NCI-H748 treated with DMSO at 0.1 percent for 48 hours (cell line): ENCODE results near the gene MTX2.
A peak's percentile ranks its signal among the peaks of the same experiment; 100 is the strongest.

ENCODE experiments used
- DNase-seq: peaks from one replicate; lab custom pipeline; 2025; lab: John Stamatoyannopoulos, UW

Gene MTX2

DNA sequence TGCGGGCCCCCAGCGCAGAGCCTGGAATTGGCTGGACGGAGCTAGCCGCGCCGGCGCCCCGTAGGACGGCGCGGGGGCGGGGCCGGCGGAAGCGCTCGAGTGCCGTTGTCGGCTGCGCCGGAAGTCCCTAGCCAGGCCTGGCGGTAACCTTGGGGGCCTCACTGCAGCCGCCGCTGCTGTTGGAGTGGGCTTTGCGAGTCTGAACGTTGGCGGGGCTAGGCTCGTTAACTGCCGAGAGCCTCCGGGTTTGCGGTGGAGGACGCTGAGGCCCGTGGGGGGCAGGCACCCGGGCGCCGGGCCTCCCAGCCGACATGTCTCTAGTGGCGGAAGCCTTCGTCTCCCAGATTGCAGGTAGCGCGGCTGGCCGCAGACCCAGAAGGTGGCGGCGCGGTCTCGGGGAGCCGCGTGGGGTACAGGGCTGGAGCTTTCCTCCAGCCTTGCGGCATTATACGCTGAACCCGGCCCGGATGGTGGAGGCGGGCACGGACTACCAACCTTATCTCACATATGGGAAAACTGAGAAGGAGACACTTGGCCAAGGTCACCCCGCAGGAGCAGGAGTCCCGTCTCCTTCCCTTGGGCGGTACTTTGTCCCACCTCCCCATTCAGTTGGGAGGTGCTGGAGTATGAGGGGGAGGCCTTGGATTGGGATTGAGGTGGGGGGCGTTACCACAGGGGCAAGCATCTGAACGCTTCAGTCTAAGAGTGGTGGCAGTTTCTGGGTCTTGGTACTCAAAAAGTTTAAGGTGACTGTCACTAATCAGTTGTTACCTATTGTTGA, at the start of gene MTX2:
Gene MTX2 (plus strand): TSS at position 124 of the 781 bp plus-strand sequence. CDS start 188 bp downstream, at position 312.
- DNase-seq: peak; percentile 81

DNA sequence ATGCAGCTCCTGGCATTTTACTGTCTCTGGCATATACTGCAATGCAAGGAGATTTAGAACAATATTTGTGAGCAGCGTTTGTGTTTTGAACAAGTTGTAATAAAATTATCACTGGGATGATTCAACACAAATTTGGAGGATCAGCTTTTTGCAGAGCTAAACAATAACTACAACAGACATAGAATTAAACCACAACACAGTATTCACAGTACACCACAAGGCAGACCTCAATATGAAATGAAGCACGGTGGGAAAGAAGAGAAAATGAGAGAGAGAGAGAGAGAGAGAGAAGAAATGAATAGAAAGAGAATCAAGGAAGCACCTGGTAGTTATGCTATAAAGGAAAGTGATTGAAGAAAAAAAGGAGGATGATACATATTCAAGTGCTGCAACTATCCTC, 41.4 kb upstream of the MTX2 start:
- no peak for DNase-seq

GRCh38 chr2:176234156-176234555, 35.1 kb upstream of the MTX2 start:
- no peak for DNase-seq

GRCh38 chr2:176234940-176235339, 34.3 kb upstream of the MTX2 start:
- DNase-seq: no peak

DNA sequence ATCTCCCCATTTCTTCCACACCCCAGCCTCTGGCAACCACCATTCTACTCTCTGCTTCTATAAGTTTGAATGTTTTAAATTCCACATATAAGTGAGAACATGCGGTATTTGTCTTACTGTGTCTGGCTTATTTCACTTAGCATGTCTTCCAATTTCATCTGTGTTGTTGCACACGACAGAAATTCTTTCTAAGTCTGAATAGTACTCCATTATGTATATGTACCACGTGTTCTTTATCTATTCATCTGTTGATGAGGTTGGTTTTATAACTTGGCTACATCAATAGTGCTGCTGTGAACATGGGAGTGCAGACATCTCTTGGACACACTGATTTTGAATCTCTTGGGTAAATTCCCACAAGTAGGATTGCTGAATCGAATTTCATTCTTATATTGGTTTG, 31.8 kb upstream of the MTX2 start:
- DNase-seq: no peak

DNA sequence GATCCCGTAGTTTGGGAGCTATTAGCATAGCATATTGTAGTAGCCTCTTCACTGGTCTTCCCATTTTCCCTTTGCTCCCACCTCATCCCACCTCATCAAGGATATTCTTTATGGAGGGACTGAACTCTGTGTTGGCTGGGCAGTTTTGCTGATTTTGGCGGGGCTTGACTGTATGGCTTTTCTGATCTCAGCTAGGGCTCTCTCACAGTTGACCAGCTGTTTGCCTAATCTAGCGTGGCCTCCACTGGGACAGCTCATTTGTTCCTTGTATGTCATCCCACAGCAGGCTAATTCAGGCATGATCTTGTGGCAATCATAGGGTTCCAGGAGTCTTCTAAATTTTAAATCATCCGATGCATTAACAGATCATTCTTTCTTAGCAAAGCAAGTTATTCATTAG, 30.2 kb upstream of the MTX2 start:
- DNase-seq: no peak

DNA sequence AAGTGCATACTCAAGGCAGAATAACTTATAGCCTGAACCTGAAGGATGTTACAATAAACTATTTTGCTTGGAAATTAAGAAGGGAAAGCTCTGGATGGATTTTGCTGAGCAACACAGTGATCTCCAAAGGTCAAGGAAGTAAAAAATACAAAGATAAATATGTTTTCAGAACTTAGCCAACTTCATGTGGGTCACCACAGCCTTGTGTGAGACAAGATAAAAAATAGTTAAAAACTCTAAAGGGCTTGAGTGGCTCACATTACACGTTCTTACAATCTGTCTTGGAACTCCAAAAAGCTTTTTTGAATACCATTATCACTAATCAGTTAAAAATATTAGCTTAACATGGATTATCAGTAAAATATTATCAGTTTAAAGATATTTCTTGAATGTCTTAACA, 28.9 kb upstream of the MTX2 start:
- no peak for DNase-seq

DNA sequence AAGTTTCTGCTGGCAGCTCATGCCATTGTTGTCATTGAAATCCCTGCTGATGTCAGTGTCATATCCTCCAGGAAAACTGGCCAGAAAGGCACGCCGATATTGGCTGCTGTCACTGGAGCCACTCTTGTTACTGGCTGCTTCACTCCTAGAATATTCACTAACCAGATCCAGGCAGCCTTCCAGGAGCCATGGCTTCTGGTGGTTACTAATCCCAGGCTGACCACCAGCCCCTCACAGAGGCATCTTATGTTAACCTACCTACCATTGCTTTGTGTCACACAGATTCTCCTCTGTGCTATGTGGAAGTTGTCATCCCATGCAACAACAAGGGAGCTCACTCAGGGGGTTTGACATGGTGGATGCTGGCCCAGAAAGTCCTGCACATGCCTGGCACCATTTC, 27.0 kb upstream of the MTX2 start:
- no peak for DNase-seq

GRCh38 chr2:176246331-176246730, 22.9 kb upstream of the MTX2 start:
- no peak for DNase-seq

GRCh38 chr2:176247859-176248258, 21.4 kb upstream of the MTX2 start:
- DNase-seq: no peak

DNA sequence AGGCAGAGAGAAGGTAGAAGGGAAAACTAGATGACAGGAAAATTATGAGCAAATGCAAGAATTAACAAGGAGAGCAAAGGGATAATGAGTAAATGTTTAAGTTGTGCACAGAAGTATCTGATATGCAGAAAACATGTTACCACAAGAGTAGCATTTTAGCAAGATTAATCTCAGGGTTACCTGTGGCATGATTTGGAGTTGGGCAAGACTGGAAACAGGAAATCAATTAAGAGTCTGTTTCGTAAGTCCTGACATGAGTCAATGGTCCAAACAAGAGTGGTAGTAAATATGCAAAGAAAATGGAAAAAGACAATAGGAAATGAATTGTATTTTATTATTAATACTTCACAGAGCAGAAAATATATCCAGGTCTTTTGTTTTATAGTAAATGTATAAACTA, 17.3 kb upstream of the MTX2 start:
- DNase-seq: no peak

DNA sequence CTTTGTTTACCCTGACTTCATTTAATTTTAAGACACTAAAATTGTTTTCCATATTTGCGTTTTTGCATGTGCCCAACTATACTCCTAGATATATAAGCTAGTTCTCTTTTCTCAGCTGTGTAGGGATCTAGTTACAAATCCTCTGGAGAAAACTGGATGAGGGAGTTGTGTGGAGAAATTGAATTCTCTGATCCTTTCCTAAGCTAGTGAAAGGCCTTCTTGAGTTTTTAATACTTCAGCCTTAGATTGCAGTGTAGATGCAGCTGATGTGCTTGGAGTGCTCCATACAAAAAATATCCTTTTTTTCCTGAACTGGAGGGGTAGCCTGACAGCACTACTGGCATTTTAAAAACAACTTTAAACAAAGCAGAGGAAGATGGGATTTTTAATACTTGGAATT, 8.6 kb upstream of the MTX2 start:
- no peak for DNase-seq

DNA sequence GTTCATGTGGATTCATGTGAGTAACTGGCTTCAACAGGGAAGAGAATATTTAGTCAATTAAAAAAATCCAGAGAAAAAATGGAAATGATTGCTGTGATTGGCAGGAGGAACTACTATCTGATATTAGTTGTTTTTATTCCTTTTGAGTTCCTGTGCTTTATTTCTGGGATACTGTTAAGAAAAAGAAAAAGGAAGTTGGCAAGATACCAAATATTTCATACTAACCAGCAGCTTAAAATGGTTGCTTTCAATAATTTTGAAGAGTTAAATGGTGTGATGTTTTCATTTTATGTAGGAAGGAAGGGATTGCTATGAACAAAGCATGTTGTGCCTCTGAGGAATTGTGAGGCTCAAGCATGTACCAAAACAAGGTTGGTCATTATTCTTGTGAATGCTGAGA, 8.1 kb upstream of the MTX2 start:
- no peak for DNase-seq

DNA sequence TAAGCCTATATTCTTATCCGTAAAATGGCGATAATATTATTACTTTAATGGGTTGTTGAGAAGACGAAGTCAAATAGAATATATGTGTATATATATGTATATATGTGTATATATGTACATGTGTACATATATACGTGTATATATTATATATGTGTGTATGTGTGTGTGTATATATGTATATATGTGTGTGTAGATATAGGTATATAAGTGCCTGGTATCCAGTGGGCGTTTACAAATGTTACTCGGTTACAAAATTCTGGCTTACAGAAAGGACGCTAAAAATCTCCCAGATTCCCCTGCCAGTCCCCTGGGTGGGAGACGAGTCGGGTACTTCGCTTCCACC, 295 bp upstream of the MTX2 start:
- DNase-seq: no peak

- no peak for DNase-seq
Measured at GRCh38 chr2:176270100-176270750, 983 bp downstream of the MTX2 start.

DNA sequence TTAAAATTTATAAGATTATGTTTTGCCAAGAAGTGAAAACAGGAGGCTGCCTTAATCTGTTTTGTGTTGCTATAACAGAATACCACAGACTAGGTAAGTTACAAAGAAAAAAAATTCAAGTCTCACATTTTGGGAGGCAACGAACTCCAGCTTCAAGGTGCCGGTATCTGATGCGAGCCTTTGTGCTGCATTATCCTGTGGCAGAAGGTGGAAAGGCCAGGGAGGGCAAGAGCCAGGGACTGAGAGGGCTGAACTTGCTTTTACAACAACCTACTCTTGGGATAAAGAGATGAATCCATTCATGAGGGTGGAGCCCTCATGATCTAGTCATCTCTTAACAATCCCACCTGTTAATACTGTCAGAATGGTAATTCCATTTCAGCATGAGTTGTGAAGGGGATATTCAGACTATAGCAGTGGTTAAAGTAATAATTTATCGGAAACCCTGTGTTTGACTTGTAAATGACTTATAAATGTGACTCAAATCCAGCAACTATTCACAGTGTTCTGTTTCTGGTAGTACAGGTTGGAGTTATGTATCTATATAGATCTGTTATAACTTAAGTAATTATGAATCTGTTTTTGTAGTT, 3.7 kb downstream of the MTX2 start:
- no peak for DNase-seq

GRCh38 chr2:176278927-176279326, 9.7 kb downstream of the MTX2 start:
- no peak for DNase-seq

DNA sequence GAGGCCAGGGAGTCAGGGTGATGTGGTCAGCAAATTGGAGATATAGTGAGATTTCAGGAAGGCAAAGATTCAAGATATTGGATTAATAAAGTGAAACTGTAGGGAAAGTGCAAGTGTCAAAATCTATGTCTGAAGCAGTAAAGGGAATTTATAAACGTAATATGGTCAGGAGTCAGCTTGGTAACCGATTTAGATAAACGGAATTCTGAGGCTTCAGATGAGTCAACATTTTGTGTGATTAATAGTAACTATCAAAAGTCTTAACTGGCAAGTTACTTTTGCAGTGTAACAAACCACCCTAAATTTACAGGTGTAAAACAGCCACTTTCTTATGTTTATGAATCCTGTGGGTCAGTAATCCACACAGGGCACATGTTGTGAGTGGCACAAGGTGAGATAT, 10.9 kb downstream of the MTX2 start:
- no peak for DNase-seq

- DNase-seq: no peak
Measured at GRCh38 chr2:176280867-176281658, 11.8 kb downstream of the MTX2 start.

DNA sequence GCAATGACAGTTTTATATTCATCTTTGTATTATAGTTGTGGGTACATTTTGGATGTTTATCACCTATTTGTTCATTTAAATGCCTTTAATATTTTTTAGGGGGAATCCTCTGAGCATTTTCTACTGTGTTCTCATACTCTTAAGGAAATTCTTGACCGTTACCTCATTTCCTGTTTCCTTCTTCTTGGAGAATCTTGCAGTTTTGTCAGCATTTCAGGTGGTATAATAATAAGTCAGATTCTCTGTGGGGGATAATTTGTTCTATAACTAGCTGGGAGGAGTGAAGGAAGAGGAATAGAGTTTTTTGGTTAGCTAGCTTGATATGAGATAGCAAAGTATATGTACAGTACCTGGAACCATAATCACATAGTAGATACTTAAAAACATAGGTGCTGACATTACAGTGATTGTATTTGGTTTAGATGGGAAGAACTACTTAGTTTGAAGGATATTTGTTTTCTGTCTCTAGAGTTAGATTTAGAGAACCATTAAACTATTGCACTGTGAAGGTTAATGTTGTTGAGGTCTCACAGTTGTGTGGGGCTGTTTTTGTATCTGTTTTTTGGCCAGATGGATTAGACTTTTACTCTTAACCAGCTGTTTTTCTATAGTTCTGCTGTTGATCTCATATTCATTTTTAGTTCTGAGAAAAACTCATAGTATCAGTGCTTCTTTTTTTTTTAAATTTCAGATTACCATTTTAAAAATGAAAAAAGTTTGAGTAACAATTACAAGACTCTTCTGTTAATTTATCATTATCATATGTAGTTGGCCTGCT, 14.2 kb downstream of the MTX2 start:
- DNase-seq: peak; percentile 67

DNA sequence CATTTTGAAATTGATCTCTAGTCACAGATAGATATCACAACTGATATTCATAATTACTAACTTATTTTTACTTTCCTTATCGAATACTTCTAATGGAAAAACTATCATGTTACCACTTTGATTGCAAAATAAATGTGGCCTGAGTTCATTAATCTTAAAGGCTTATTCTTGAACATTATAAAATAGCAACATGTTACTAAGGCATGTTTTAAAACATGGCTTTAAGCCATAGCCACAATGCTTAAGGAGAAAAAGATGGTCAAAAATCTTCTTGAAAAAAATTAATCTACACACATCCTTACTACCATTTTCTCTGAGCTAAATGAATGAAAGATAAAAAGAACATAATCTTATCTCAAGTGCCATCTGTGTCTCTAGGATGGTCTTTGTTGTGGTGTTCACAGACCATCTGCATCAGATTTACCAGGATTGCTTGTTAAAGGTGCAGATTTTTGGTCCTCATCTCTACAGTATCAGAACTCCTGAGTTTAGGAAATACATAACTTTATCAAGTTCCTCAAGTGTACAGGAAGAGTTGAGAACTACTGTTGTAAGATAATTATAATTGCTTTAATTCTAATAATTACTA, 15.3 kb downstream of the MTX2 start:
- no peak for DNase-seq

GRCh38 chr2:176285321-176285720, 16.1 kb downstream of the MTX2 start:
- DNase-seq: no peak
